ENCODE measurements around the gene ACO2.

- TF ChIP-seq ZNF253 (CRISPR knock-in tag; IDR thresholded peaks at IDR 0.05; ENCODE audit: borderline replicate concordance) (no peak), HMG20A (CRISPR knock-in tag; IDR thresholded peaks at IDR 0.05; ENCODE audit: borderline replicate concordance) (no peak), NR2C2 (CRISPR knock-in tag; IDR thresholded peaks at IDR 0.05; ENCODE audit: borderline replicate concordance) (no peak), MEIS2 (CRISPR knock-in tag; IDR thresholded peaks at IDR 0.05) (no peak), CTCF (CRISPR knock-in tag; IDR thresholded peaks at IDR 0.05) (no peak), MXI1 (IDR thresholded peaks at IDR 0.05; ENCODE audit: borderline replicate concordance, low read depth, low read length) (no peak), NFIC (IDR thresholded peaks at IDR 0.05; ENCODE audit: low read length) (no peak), ETV6 (CRISPR knock-in tag; conservative IDR thresholded peaks at IDR 0.05) (no peak), ZNF124 (CRISPR knock-in tag; IDR thresholded peaks at IDR 0.05) (no peak)
- TF ChIP-seq, protein P1, sequence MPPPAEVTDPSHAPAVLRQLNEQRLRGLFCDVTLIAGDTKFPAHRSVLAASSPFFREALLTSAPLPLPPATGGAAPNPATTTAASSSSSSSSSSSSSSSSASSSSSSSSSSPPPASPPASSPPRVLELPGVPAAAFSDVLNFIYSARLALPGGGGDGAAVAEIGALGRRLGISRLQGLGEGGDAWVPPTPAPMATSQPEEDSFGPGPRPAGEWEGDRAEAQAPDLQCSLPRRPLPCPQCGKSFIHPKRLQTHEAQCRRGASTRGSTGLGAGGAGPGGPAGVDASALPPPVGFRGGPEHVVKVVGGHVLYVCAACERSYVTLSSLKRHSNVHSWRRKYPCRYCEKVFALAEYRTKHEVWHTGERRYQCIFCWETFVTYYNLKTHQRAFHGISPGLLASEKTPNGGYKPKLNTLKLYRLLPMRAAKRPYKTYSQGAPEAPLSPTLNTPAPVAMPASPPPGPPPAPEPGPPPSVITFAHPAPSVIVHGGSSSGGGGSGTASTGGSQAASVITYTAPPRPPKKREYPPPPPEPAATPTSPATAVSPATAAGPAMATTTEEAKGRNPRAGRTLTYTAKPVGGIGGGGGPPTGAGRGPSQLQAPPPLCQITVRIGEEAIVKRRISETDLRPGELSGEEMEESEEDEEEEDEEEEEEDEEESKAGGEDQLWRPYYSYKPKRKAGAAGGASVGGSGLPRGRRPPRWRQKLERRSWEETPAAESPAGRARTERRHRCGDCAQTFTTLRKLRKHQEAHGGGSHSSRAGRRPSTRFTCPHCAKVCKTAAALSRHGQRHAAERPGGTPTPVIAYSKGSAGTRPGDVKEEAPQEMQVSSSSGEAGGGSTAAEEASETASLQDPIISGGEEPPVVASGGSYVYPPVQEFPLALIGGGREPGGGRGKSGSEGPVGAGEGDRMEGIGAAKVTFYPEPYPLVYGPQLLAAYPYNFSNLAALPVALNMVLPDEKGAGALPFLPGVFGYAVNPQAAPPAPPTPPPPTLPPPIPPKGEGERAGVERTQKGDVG (CRISPR knock-in tag; IDR thresholded peaks at IDR 0.05; ENCODE audit: borderline replicate concordance) = no peak
- TF ChIP-seq, protein P2, sequence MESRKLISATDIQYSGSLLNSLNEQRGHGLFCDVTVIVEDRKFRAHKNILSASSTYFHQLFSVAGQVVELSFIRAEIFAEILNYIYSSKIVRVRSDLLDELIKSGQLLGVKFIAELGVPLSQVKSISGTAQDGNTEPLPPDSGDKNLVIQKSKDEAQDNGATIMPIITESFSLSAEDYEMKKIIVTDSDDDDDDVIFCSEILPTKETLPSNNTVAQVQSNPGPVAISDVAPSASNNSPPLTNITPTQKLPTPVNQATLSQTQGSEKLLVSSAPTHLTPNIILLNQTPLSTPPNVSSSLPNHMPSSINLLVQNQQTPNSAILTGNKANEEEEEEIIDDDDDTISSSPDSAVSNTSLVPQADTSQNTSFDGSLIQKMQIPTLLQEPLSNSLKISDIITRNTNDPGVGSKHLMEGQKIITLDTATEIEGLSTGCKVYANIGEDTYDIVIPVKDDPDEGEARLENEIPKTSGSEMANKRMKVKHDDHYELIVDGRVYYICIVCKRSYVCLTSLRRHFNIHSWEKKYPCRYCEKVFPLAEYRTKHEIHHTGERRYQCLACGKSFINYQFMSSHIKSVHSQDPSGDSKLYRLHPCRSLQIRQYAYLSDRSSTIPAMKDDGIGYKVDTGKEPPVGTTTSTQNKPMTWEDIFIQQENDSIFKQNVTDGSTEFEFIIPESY (CRISPR knock-in tag; IDR thresholded peaks at IDR 0.05) = no peak
- TF ChIP-seq, protein P3, sequence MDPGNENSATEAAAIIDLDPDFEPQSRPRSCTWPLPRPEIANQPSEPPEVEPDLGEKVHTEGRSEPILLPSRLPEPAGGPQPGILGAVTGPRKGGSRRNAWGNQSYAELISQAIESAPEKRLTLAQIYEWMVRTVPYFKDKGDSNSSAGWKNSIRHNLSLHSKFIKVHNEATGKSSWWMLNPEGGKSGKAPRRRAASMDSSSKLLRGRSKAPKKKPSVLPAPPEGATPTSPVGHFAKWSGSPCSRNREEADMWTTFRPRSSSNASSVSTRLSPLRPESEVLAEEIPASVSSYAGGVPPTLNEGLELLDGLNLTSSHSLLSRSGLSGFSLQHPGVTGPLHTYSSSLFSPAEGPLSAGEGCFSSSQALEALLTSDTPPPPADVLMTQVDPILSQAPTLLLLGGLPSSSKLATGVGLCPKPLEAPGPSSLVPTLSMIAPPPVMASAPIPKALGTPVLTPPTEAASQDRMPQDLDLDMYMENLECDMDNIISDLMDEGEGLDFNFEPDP (CRISPR knock-in tag; conservative IDR thresholded peaks at IDR 0.05) = no peak
These were observed 37.3 kb upstream of the ACO2 start for GRCh38 chr22:41431656-41432055.

Measured in HepG2 (cell line).